PFSK-1 (cell line): ENCODE measurements around the gene ZC3H12C.

Experiments
- FOXP2 ChIP-seq: optimal IDR thresholded peaks from 2 replicates; pipeline ENCODE3; 2011; ENCODE audit warnings: borderline replicate concordance, control low read depth, inconsistent platforms; ENCODE audit not compliant: insufficient read depth; ENCODE audit errors: extremely low read length, extremely low read depth
- POLR2AphosphoS5 ChIP-seq: IDR thresholded peaks from 2 replicates; pipeline ENCODE4 v1.6.1; 2012; ENCODE audit warnings: low read depth, mild to moderate bottlenecking, control low read depth, low read length, moderate library complexity
- REST ChIP-seq, 2 experiments: IDR thresholded peaks; 2 replicates each; pipeline versions ENCODE4 v1.6.1 to v1.8.0; 2011 to 2012; ENCODE audit warnings: low read depth in 2 of 2, low read length in 2 of 2, control low read depth in 1 of 2, inconsistent platforms in 1 of 2, mild to moderate bottlenecking in 1 of 2, moderate library complexity in 1 of 2; ENCODE audit not compliant: insufficient read depth in 1 of 2
- SIN3A ChIP-seq: IDR thresholded peaks from 2 replicates; pipeline ENCODE4 v1.6.1; 2012; ENCODE audit warnings: mild to moderate bottlenecking, low read length, moderate library complexity, borderline replicate concordance; ENCODE audit not compliant: insufficient read depth
- TAF1 ChIP-seq: IDR thresholded peaks from 2 replicates; pipeline ENCODE4 v1.6.1; 2012; ENCODE audit warnings: low read length, control low read depth, borderline replicate concordance; ENCODE audit not compliant: insufficient read depth

The ZC3H12C gene

GRCh38 chr11:110186456-110186855, 93.3 kb downstream of the ZC3H12C start:
- TF ChIP-seq POLR2AphosphoS5 (no peak), FOXP2 (no peak), TAF1 (no peak), SIN3A (no peak), REST (IDR thresholded peaks at IDR 0.05; ENCODE audit: insufficient read depth in 1 of 2, low read depth in 2 of 2, low read length in 2 of 2) (no peak)

GRCh38 chr11:110186867-110187266, 93.7 kb downstream of the ZC3H12C start:
- TF ChIP-seq REST (IDR thresholded peaks at IDR 0.05; ENCODE audit: insufficient read depth in 1 of 2, low read depth in 2 of 2, low read length in 2 of 2) (no peak), SIN3A (no peak)

GRCh38 chr11:110187731-110188130, 94.5 kb downstream of the ZC3H12C start:
- TF ChIP-seq SIN3A (no peak), TAF1 (no peak), FOXP2 (no peak), POLR2AphosphoS5 (no peak), REST (IDR thresholded peaks at IDR 0.05; ENCODE audit: insufficient read depth in 1 of 2, low read depth in 2 of 2, low read length in 2 of 2) (no peak)

- TF ChIP-seq SIN3A (no peak), REST (IDR thresholded peaks at IDR 0.05; ENCODE audit: insufficient read depth in 1 of 2, low read depth in 2 of 2, low read length in 2 of 2) (no peak), TAF1 (no peak), POLR2AphosphoS5 (no peak), FOXP2 (no peak)
Observed at GRCh38 chr11:110190885-110191284, 97.7 kb downstream of the ZC3H12C start.

- TF ChIP-seq POLR2AphosphoS5 (no peak), SIN3A (no peak), FOXP2 (no peak), TAF1 (no peak), REST (IDR thresholded peaks at IDR 0.05; ENCODE audit: insufficient read depth in 1 of 2, low read depth in 2 of 2, low read length in 2 of 2) (no peak)
Observed at GRCh38 chr11:110196241-110196754, 103.1 kb downstream of the ZC3H12C start.
